A673 (cell line): Measurements from ENCODE around the gene MAP7D3.

Experiments
- EZH2 ChIP-seq: fragments of 200-600 bp; sonication (generic); IDR thresholded peaks from 2 replicates; pipeline ENCODE4 v1.6.1; 2017; ENCODE audit warnings: borderline replicate concordance, low read depth, mild to moderate bottlenecking, mixed read lengths, antibody characterized with exemption, low read length; ENCODE audit not compliant: poor library complexity, severe bottlenecking
- TF ChIP-seq, protein P1 (sequence below): fragments of 300-800, 200-600 bp; sonication (generic); conservative IDR thresholded peaks from 2 replicates; pipeline ENCODE4 v1.5.1; 2017; ENCODE audit warnings: low read depth, mild to moderate bottlenecking, antibody characterized with exemption, low read length, moderate library complexity, mixed read lengths

GRCh38 chrX:136246201-136246600, 5.0 kb downstream of the MAP7D3 start:
- TF ChIP-seq, protein P1, sequence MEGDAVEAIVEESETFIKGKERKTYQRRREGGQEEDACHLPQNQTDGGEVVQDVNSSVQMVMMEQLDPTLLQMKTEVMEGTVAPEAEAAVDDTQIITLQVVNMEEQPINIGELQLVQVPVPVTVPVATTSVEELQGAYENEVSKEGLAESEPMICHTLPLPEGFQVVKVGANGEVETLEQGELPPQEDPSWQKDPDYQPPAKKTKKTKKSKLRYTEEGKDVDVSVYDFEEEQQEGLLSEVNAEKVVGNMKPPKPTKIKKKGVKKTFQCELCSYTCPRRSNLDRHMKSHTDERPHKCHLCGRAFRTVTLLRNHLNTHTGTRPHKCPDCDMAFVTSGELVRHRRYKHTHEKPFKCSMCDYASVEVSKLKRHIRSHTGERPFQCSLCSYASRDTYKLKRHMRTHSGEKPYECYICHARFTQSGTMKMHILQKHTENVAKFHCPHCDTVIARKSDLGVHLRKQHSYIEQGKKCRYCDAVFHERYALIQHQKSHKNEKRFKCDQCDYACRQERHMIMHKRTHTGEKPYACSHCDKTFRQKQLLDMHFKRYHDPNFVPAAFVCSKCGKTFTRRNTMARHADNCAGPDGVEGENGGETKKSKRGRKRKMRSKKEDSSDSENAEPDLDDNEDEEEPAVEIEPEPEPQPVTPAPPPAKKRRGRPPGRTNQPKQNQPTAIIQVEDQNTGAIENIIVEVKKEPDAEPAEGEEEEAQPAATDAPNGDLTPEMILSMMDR = no peak
- no peak for TF ChIP-seq EZH2
